HG03103 (cell line): ENCODE measurements around the gene CETP.

Experiments used
- ATAC-seq: cut with Tn5 transposase; IDR thresholded peaks from one replicate; pipeline ENCODE4 v1.9.1; 2021; ENCODE audit warnings: low read depth; ENCODE audit not compliant: unreplicated experiment

CETP gene, protein sequence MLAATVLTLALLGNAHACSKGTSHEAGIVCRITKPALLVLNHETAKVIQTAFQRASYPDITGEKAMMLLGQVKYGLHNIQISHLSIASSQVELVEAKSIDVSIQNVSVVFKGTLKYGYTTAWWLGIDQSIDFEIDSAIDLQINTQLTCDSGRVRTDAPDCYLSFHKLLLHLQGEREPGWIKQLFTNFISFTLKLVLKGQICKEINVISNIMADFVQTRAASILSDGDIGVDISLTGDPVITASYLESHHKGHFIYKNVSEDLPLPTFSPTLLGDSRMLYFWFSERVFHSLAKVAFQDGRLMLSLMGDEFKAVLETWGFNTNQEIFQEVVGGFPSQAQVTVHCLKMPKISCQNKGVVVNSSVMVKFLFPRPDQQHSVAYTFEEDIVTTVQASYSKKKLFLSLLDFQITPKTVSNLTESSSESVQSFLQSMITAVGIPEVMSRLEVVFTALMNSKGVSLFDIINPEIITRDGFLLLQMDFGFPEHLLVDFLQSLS

DNA sequence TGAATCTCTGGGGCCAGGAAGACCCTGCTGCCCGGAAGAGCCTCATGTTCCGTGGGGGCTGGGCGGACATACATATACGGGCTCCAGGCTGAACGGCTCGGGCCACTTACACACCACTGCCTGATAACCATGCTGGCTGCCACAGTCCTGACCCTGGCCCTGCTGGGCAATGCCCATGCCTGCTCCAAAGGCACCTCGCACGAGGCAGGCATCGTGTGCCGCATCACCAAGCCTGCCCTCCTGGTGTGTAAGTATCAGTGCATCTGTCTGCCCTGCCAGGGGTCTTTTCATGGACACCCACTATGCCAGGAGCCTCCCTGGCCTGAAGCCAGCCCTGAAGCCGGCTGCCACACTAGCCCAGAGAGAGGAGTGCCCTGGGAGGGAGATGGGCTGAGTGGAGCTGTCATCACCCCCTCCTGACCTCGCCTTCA, at the start of gene CETP:
Gene CETP (plus strand): TSS at position 100 of the 431 bp plus-strand sequence. CDS start 30 bp downstream, at position 130.
- ATAC-seq = no peak

DNA sequence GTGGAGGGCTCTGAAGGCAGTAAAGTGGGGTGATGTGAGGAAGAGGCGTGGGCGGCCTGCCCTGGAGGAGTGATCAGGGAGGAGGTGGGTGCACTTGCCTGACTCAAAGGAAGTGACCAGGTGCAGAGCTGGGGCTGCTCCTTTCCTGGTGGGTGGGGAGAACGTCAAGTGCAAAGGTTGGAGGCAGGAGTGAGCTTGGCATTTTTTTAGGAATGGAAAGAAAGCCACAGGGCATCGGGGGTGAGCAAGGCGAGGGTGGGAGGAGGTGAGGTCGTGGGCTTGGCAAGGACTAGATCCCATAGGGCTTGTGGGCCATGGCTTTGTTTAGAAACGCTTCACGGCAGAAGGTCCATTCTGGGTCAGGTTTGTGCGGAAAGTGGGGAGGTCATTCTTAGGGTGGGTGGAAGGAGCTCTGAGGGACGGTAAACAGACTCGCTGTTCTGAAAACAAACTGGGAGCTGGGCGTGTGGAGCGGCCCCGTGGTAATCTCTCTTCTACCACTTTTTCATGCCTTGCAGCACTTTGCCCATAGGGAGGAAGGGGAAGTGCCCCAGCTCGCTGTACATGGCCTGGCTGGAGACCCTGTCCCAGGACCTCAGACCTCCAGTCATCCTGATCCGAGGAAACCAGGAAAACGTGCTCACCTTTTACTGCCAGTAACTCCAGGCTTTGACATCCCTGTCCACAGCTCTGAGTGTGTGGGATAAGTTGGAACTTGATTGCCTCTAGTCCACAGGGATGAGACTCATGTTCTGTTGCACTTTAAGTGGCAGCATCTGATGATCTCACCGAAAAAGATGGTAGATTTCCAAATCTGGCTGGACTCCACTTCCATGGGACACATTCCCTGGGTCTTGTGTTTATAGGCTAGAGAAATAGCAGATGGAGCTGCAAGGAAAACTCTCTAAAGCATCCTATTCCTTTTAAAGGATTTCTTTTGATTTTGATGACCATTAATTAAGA, 48.7 kb upstream of the CETP start:
- ATAC-seq = no peak

DNA sequence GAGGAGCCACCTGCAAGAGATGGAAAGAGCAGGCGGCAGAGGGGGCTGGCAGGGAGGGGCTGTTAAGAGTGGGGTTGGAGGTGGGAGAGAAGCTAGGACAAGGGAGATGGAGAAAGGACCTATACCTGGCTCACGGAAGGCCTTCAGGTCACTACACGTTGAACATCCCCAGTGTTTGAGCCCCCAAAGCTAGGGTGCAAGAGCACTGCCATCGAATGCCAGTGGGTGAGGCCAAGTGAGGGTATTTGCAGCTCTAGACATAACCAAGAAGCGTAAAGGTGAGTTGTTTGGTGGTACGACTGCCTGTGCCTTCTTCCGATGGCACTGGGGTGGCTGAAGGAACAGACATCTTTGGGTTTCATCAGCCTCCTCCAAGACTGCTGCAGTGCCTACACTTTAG, 46.9 kb upstream of the CETP start:
- ATAC-seq = no peak

DNA sequence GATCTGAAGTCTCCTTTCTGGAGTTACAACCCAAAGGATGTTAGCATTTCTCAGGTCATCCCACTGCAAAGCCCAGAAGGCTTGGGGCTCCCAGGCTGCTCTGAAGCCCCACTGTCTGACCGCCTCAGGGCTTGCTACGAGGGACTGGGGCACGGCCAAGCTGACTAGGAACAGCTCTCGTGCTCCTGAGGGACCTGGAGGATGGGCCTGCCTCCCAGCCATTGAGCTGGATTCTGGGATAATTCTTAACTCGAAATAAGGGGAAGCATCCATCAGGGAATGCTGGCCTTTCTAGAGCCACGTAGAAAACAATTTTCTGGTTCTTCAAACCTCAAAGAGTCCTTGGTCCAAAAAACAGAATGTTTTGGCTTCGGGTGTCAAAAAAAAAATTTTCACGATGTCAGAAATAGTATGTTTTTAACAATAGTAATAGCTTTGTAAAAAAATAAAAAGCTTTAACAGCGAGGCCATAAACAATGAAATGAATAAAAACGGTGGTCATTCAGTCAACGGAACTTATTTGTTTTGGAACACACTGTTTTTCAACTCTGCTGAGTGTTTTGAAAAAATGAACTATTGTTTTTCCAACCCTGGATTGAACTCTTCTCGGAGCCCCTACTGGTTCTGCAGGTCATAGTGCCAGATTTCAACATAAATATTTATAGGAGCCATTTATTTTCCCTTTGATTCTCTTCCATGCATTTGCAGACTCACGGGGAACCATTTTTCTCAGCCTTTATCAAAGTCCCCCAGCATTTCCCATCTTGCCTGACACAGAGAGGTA, 46.2 kb upstream of the CETP start:
- no peak for ATAC-seq

DNA sequence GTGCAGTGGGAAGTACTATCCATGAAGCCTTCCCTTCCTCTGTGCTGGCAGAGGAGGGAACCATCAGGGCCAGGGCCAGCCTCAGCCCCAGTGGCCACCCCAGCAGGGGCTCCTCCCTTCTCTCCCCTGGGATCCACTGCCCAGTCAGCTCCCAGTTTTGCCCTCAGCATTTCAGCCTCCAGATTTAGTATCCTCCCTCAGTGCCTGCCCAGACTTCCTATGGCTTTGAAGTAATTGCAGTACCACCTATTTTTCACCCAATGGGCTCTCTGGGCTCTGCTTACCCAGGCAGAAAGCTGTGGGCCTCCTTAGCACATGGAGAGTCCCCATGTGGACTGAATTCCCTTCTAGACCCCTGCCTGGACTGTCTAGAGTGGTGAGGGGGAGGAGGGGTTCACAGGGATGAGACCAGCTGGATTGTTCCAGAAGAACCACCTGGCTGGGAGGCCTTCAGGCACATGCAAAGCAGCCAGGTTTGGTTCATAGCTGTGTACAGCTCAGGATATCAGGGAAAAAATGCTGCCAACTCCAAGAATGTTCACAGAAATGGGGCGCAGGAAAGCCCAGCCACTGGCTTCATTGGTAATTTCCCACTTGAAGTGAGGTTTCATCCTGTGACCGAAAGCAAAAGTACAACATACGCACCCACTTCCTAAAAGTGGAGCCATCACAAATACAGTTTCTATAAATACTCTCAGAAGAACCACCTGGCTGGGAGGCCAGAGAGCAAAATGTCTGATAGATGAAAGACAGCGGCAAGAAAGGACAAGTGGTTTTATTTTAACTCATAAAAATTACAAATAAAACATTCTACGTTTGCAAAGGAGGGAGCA, 45.0 kb upstream of the CETP start:
- ATAC-seq = peak; percentile 68

DNA sequence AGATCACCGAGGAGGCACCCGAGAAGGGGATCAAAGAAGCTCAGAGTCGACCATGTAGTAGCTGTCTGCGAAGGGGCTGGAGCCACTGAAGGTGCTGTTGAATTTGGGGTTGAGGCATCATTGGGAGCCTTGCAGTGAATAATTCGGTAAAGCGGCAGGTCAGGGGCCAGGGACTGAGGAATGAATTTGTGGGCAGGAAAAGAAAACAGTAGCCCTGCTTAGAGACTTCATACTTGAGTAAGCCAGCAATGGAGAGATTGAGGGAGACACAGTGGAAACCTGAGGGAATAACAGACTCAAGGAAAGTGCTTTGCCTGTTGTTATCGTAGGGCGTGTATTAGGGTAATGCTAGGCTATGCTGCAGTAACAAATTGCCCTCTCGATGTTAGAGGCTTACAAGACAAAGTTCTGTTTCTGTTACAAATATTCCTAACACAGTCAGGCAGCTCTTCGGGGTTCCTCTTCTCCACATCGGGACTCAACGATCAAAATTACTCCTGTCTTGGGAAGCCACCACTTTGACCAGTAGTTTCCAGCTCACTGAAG, 43.2 kb upstream of the CETP start:
- no peak for ATAC-seq

DNA sequence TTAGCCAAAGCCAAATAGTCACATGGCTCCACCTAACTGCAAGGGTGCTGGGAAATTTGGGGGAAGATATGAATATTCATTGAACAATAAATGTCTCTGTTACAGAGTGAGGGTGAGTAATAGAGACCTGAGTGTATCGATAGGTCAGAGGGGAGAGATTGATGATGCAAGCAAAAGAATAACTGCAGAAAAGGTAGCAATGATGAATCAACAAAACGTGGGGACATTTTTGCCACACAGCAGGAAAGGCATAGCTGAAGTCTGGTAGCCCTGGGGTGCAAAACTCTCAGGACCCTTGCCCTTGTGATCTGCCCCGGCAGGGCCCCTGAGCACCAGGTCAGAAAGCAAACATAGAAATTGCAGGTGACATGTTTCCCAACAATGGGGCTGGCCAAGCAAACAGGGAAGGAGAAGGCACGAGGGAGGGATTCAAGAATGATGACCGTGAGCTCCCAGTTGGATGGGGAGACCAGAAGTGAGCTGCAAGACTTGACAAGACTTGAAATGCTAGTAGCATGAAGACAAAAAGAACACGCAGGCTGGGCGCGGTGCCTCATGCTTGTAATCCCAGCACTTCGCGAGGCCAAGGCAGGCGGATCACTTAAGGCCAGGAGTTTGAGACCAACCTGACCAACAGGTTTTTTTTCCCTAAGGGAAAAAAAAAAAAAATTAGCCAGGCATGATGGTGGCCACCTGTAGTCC, 42.5 kb upstream of the CETP start:
- ATAC-seq = no peak

DNA sequence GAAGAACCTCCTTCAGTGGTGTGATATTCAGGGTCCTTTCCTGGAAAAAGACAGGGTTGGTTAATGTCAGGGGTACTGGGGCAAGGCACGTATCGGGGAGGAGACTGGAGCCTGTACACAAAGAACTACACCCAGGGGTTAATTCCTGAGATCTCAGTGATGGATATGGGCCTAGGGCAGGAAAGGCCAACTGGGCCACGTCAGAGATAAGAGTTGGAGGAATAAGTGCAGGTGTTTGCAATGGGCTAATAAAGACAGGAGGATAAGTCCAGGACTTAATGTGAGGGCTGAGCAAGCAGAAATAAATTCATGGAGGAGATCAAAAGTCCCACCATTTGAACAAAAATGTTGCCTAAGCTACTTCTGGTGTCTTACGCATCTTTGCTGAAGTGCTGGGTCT, 40.2 kb upstream of the CETP start:
- ATAC-seq = no peak

DNA sequence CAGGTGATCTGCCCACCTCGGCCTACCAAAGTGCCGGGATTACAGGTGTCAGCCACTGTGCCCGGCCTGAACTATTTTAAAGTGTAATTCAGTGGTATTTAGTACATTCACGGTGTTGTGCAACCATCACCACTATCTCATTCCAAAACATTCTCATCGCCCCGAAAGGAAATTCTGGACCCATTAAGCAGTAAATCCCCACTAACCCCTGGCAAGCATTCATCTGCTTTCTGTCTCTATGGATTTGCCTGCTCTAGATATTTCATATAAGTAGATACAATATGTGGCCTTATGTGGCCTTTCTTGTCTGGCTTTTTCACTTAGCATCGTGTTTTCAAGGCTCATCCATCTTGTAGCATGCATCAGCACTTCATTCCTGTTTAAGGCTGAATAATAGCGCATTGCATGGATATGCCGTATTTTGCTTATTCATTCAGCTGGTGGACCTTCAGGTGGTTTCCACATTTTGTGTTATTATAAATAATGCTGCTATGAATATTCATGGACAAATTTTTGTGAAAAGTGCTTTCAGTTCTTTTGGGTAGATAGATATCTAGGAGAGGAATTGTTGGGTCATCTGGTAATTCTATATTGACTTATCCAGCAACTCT, 38.2 kb upstream of the CETP start:
- no peak for ATAC-seq

DNA sequence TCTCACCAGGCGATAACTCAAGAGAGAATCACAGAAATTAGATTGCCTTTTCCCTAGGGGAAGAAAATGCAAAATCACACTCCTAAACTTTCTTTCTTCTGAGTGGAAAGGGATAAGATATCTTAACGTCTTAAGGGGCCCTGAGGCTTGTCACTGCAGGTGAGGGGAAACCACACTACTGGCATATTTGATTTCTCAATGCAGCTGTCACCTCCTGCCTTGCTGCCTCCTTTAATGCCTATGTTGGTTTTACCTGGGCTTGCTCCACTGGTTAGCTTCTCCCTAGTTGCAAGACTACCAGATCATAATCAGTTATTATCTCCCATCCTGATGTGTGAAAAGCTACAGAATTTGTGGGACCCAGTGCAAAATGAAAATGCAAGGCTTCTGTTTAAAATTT, 34.3 kb upstream of the CETP start:
- ATAC-seq = no peak

DNA sequence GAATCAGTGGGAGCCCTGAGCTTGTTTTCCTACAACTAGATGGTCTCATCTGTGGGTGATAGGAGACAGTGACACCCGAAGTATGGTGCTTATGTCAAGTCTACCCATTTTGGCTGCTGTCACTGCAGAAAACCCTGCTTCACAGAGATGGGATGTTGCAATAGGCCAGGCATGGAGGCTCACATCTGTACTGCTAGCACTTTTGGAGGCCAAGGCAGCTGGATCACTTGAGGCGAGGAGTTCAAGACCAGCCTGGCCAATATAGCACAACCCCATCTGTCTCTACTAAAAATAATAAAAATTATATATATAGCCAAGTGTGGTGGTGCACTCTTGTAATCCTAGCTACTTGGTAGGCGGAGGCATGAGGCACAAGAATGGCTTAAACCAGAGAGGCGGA, 32.1 kb upstream of the CETP start:
- no peak for ATAC-seq

DNA sequence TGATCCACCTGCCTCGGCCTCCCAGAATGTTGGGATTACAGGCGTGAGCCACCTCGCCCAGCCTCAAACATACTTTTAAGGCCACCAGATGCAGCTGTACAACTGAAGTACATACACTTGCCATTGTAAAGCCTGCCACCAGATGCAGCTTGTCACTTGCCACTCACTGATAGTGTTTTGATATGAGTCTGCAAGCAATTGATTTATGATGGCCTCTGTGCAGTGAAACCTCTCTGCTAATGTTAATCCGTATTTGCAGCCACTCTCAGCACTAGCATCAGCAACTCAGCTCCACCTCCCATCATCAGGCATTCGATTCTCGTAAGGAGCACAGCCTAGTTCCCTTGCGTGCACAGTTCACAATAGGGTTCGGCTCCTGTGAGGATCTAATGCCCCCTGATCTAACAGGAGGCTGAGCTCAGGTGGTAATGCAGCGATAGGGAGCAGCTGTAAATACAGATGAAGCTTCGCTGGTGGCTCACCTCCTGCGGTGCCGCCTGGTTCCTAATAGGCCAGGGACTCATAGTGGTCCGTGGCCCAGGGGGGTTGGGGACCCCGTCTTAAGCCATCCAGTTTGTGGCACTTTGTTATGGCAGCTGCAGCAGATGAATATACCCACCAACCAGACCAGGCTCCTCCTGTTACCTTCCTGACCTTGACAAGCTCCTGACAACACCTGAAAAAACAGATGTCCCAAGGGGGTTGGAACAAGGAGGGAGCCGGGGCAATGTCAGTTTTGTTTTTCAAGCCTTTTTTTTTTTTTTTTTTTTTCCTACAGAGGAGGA, 31.1 kb upstream of the CETP start:
- ATAC-seq = no peak

DNA sequence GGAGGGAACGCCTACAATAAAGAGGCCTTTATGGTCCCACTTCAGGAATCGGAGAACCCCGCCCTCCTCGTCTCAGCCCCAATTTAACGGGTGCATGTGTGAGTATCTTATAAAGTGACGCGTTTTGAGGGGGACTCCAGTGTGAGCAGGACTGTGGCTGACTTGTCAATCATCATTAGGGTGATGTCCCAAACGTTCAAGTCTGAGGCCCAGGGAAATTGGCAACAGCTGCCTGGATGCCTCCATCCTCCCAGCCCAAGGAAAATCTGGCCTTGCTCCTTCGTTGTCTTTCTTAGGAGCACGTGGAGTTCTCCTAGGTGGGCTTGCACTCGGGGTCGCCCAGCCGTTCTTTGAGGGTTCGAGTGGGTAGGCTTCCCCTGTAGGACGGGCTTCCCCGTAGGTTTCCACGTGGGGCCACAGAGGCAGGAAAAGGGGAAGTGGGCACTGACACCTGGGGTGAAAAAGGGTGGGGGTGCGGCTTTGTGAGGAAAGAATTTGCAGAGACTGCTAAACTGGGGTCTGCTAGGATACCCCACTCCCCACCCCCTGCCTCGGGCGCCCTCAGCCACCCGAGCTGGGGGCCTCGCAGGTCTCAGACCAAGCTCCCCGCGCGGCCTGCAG, 30.4 kb upstream of the CETP start:
- peak; percentile 17 for ATAC-seq

DNA sequence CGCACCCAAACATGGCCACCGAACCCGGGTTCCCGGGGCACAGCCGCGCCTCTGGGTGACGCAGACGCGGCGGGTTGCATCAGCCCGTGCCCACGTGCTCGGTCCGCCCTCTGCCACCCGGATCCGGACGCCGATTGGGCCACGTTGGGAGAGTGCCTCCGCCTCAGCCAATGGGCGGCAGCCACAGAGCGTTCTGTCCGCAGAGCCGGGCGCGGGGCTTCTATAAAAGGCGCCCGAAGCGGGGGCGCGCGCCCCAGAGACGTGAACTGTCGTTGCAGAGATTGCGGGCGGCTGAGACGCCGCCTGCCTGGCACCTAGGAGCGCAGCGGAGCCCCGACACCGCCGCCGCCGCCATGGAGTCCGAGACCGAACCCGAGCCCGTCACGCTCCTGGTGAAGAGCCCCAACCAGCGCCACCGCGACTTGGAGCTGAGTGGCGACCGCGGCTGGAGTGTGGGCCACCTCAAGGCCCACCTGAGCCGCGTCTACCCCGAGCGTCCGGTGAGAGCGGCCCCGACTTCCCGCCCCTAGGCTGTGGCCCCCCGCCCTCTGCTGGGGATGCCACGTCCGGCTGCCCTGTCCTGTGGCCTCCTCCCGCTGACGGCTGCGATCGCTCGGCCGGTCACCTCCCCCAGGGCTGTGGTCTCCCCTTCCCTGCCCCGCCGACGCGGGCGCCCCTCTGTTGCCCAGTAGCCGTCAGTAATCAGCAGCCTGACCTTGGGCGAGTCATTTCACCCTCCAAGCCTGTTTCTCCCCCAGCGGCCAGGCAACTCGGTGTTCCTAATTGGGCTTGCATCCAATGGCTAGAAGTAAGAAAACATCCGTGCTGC, 29.6 kb upstream of the CETP start, which contains the start of gene HERPUD1:
Gene HERPUD1 (plus strand): TSS at position 251 of the 829 bp plus-strand sequence. CDS start 103 bp downstream, at position 354.
- peak; percentile 80 for ATAC-seq

DNA sequence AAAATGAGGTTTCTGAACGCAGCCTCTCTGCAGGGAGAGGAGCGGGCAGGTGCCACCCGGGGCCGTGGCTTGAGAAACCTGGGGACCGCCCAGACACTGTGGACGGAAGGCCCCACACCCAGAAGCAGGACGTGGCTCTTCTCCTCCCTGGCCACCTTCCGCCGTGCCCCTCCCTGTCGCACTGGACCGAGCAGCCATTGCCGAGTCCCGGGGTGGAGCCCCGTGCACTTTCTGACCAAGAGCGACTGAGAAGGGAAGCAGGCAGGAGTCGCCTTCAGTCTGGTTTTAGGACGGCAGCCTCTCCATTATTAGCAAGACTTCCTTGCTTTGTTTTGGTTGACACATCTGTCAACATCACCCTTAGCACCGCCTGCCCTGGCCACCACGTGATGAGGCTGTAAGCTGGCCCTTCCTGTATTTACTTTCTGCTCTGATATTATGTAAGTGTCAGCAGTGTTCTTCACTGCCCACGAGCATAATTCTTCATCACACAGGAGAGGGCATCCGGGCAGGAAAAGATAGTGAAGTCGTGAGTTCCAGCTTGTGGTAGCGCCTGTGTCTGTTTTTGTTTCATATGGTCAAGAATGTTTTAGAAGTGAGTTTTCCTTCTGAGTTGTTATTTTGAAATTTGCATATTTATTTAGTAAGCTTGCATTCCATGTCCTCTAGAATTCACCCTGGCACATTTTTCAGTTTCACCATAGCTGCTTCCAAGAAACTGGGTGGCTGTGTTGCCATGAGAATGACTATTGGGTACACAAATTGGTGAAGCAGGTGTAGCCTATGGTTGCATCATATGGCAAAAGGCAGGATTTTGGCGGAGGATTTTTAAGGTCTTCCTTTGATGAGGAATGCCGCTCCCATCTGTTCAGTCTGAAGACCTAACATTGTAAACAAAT, 28.8 kb upstream of the CETP start:
- ATAC-seq = no peak
